ENCODE results near the gene ARAP2. TPM values are rescaled to one million over a fixed set of nuclear protein-coding genes. Genes with fewer than 3 reads are reported as not detected.

The ARAP2 gene
- total and polyA plus RNA-seq, 9 of the 15 experiments (the other 6 are each of a cell fraction or from before 2014, with no cell fraction given), result 0.03 to 0.35 (median 0.11) TPM; not detected in 4

- TF ChIP-seq CGGBP1 (CRISPR knock-in tag; IDR thresholded peaks at IDR 0.05), result no peak
- TF ChIP-seq ZNF639 (CRISPR knock-in tag; conservative IDR thresholded peaks at IDR 0.05 in 1 of 2, IDR thresholded peaks at IDR 0.05 in 1 of 2), result no peak
- no peak for TF ChIP-seq ASH1L (IDR thresholded peaks at IDR 0.05; ENCODE audit: borderline replicate concordance, low read depth, partially characterized antibody)
- no peak for TF ChIP-seq NCOA1 (IDR thresholded peaks at IDR 0.05; ENCODE audit: low read depth)
- no peak for TF ChIP-seq FOXM1 (IDR thresholded peaks at IDR 0.05; ENCODE audit: low read depth)
- TF ChIP-seq FOXM1 (CRISPR knock-in tag; IDR thresholded peaks at IDR 0.05; ENCODE audit: low read depth), result no peak
- no peak for TF ChIP-seq ZNF253 (CRISPR knock-in tag; conservative IDR thresholded peaks at IDR 0.05)
- no peak for TF ChIP-seq THRB (CRISPR knock-in tag; conservative IDR thresholded peaks at IDR 0.05)
Measured at GRCh38 chr4:36237366-36238313, 6.7 kb downstream of the ARAP2 start (continued).
